GM12878 (cell line): ENCODE data around the gene TUBGCP2. TPM values are rescaled to one million over a fixed set of nuclear protein-coding genes. Genes with fewer than 3 reads are reported as not detected.

Experiments
- ATAC-seq: fragments of 200-7000 bp; cut with Tn5 transposase; 3 replicates; pipeline ENCODE4 v1.9.1; 2020; ENCODE audit warnings: mild to moderate bottlenecking, moderate library complexity
- BruUV-seq: library from RNA; stranded (reverse); fragments of 400-500 nt; replicated peaks from 2 replicates; lab custom pipeline; 2021; lab: Mats Ljungman, UMichigan
- CTCF ChIA-PET: fragments of 300-600 bp; sonication (Branson Sonifier 250); formaldehyde crosslinking; extraction: SDS; loops from one replicate; lab custom pipeline; 2021; ENCODE audit warnings: inconsistent platforms; lab: Yijun Ruan, JAX
- POLR2A ChIA-PET: fragments of 350-600 bp; formaldehyde crosslinking; extraction: SDS; loops from one replicate; lab custom pipeline; 2021; ENCODE audit warnings: inconsistent platforms; lab: Charles Lee
- RAD21 ChIA-PET: fragments of 300-600 bp; sonication (Branson Sonifier 250); formaldehyde crosslinking; loops from one replicate; lab custom pipeline; 2023; ENCODE audit warnings: antibody characterized with exemption; ENCODE audit not compliant: unreplicated experiment; lab: Charles Lee
- SMC1A ChIA-PET: fragments of 300-600 bp; sonication (Branson Sonifier 250); formaldehyde crosslinking; loops from one replicate; lab custom pipeline; 2023; ENCODE audit not compliant: unreplicated experiment, uncharacterized antibody; lab: Charles Lee
- DNase-seq: peaks from one replicate; pipeline ENCODE4 v3.0.0-alpha.2; 2011; ENCODE audit warnings: low read depth, low spot score
- FAIRE-seq: peaks from 3 replicates; lab custom pipeline; 2011; peaks lifted over from hg19 to GRCh38; lab: Jason Lieb, UNC
- H2AFZ ChIP-seq: 2 replicates; pipeline ENCODE4 v1.6.0; 2011; ENCODE audit warnings: low read depth, low read length, control low read depth; ENCODE audit not compliant: control insufficient read depth
- H3K27ac ChIP-seq: 2 replicates; pipeline ENCODE4 v1.5.1; 2011; ENCODE audit warnings: control low read depth; ENCODE audit not compliant: control insufficient read depth, insufficient read depth
- H3K27me3 ChIP-seq, 2 experiments: replicated peaks in 1 of 2; 2 replicates each; pipeline versions ENCODE4 v1.6.0 to v1.6.1; 2011; ENCODE audit warnings: low read length in 1 of 2; ENCODE audit not compliant: control insufficient read depth in 2 of 2, insufficient read depth in 2 of 2
- H3K36me3 ChIP-seq, 2 experiments: 2 replicates each; pipeline ENCODE4 v1.5.1; 2011; ENCODE audit warnings: low read length in 1 of 2; ENCODE audit not compliant: control insufficient read depth in 2 of 2, insufficient read depth in 2 of 2
- H3K4me1 ChIP-seq: 2 replicates; pipeline ENCODE4 v1.6.1; 2011; ENCODE audit warnings: mild to moderate bottlenecking, low read length, moderate library complexity, mixed read lengths; ENCODE audit not compliant: control insufficient read depth, insufficient read depth
- H3K4me2 ChIP-seq: 2 replicates; pipeline ENCODE4 v1.6.0; 2011; ENCODE audit warnings: control low read depth; ENCODE audit not compliant: control insufficient read depth, insufficient read depth
- H3K4me3 ChIP-seq: fragments of 200-600 bp; sonication (generic); 2 replicates; pipeline ENCODE4 v1.5.1; 2016
- H3K79me2 ChIP-seq: 2 replicates; pipeline ENCODE4 v1.6.0; 2011; ENCODE audit warnings: low read length; ENCODE audit not compliant: control insufficient read depth, insufficient read depth
- H3K9ac ChIP-seq: 2 replicates; pipeline ENCODE4 v1.8.0; 2011; ENCODE audit warnings: low read length, control low read depth, mixed read lengths; ENCODE audit not compliant: control insufficient read depth, insufficient read depth
- H3K9me3 ChIP-seq: replicated peaks from 3 replicates; pipeline ENCODE4 v1.5.1; 2011; ENCODE audit warnings: mild to moderate bottlenecking, low read length; ENCODE audit not compliant: control insufficient read depth, insufficient read depth
- H4K20me1 ChIP-seq: 2 replicates; pipeline ENCODE4 v1.6.0; 2011; ENCODE audit not compliant: control insufficient read depth, insufficient read depth
- BHLHE40 ChIP-seq, 2 experiments: fragments of 450-650 bp in 1 of 2; IDR thresholded peaks; 2 replicates each; pipeline ENCODE4 v1.6.1; 2011 to 2017; ENCODE audit warnings: low read depth in 2 of 2, borderline replicate concordance in 1 of 2, improper control_type of control experiment in 1 of 2, low read length in 1 of 2, mild to moderate bottlenecking in 1 of 2
- HDGF ChIP-seq: fragments of 450-650 bp; IDR thresholded peaks from 2 replicates; pipeline ENCODE4 v1.6.1; 2016; ENCODE audit warnings: antibody characterized with exemption
- NRF1 ChIP-seq: conservative IDR thresholded peaks from 2 replicates; pipeline ENCODE4 v1.6.1; 2011; ENCODE audit warnings: mild to moderate bottlenecking, low read depth, low read length, improper control_type of control experiment
- PAX8 ChIP-seq: fragments of 450-650 bp; IDR thresholded peaks from 2 replicates; pipeline ENCODE4 v1.6.1; 2017; ENCODE audit warnings: mild to moderate bottlenecking, moderate library complexity
- WGBS: methylation state at CpG from one replicate; pipeline ENCODE4 v1.1.6; 2016; ENCODE audit warnings: low lambda C conversion rate; ENCODE audit not compliant: insufficient replicate concordance, insufficient coverage; ENCODE audit errors: missing lambda C conversion rate; 5-methylcytosine and 5-hydroxymethylcytosine counted together
- in situ Hi-C: fragments of 300-500 bp; cut with MboI; formaldehyde crosslinking; loops from 9 replicates; pipeline ENCODE4 v1.14.3; 2018; ENCODE audit warnings: mixed read lengths
- intact Hi-C: fragments of 100-400 bp; cut with micrococcal nuclease; formaldehyde crosslinking; loops from one replicate; pipeline ENCODE4 v1.14.2; 2022; ENCODE audit not compliant: unreplicated experiment
- polyA plus RNA-seq, 11 experiments: library from polyadenylated mRNA; depleted of rRNA in 4 of 11; unstranded in 6 of 11; stranded (reverse) in 5 of 11; fragments of >200 nt; fragmentation: Nextera tagmentation in 4 of 11; fragmentation: Illumina TruSeq in 1 of 11; extraction: Ambion mirVana in 4 of 11; extraction: Trizol in 1 of 11; gene quantifications; 1 replicate in 1 of 11; 2 replicates in 10 of 11; pipeline versions ENCODE4 v1.2.1 to v1.2.3, GENCODE V29; 2011 to 2016; ENCODE audit warnings: inconsistent platforms in 2 of 11, missing spikeins in 2 of 11, low read depth in 1 of 11
- total RNA-seq, 4 experiments: library from RNA; depleted of rRNA in 3 of 4; stranded (reverse); fragments of >200 nt in 3 of 4; fragmentation: Illumina TruSeq in 1 of 4; extraction: Trizol in 1 of 4; gene quantifications; 2 replicates each; pipeline versions ENCODE4 v1.2.1 to v1.2.3, GENCODE V29; 2013 to 2021
- TF ChIP-seq, protein P1 (sequence below): fragments of 450-650 bp; IDR thresholded peaks from 2 replicates; pipeline ENCODE4 v1.6.1; 2017; ENCODE audit warnings: mild to moderate bottlenecking
- TF ChIP-seq, protein P2 (sequence below): IDR thresholded peaks from 2 replicates; pipeline ENCODE4 v1.6.1; 2012; ENCODE audit warnings: improper control_type of control experiment, low read depth, low read length; ENCODE audit not compliant: insufficient replicate concordance
- TF ChIP-seq, protein P3 (sequence below): IDR thresholded peaks from 2 replicates; pipeline ENCODE4 v1.6.1; 2011; ENCODE audit warnings: low read depth, low read length, improper control_type of control experiment, borderline replicate concordance

The TUBGCP2 gene
- total and polyA plus RNA-seq, 10 of the 15 experiments (the other 5 are each of a cell fraction or from before 2014, with no cell fraction given): 4.8 to 47.1 (median 34.7) TPM

DNA sequence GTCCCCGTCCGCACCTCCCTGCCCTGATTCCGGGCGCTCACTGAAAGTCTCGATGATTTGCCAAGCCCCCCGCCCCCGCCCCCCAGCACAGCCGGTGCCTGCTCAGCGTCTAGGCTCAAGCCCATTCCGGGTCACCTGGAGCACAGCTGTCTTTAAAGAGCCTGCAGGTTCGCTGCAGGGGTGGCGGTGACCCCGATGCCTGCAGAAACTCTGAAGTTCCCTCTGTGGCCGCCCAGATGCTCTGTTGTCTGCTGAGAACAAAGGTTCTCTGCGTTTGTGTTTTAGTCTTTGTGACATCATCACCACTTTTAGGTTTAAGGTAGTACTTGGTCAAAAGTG, 70.2 kb downstream of the TUBGCP2 start:
- Histone ChIP-seq H3K36me3 (no peaks in the 10 kb centered on the region), H3K79me2 (no peaks in the 10 kb centered on the region), H3K4me3 (no peak overlapping the region), H3K27me3 (peaks cover 0 to 1% of the 10 kb centered on the region in 2 experiments; a peak in 3 of 4 replicates), H3K4me2 (no peak overlapping the region)
- SMC1A ChIA-PET: no interaction called here
- ATAC-seq (no peak), FAIRE-seq (no peak)
- BruUV-seq: no TSS peak
- CTCF ChIA-PET: no interaction called here
- in situ Hi-C loops: no loop called here
- RAD21 ChIA-PET: no interaction called here
- TF ChIP-seq PAX8 (no peak), BHLHE40 (IDR thresholded peaks at IDR 0.05; ENCODE audit: borderline replicate concordance in 1 of 2, low read depth in 2 of 2, low read length in 1 of 2) (no peak)
- TF ChIP-seq, all 136 proteins: peak for 0
- Histone ChIP-seq H3K4me1 (peaks cover 15% of the 10 kb centered on the region), H3K9me3 (no peaks in the 10 kb centered on the region), H3K27ac (no peak overlapping the region), H4K20me1 (no peaks in the 10 kb centered on the region), H3K9ac (no peak overlapping the region), H2AFZ (no peak overlapping the region)
- 54% methylated on average over 13 of the region's 15 CpGs for WGBS
- intact Hi-C loops: no loop called here
- POLR2A ChIA-PET: no interaction called here
- DNase-seq: no peak

DNA sequence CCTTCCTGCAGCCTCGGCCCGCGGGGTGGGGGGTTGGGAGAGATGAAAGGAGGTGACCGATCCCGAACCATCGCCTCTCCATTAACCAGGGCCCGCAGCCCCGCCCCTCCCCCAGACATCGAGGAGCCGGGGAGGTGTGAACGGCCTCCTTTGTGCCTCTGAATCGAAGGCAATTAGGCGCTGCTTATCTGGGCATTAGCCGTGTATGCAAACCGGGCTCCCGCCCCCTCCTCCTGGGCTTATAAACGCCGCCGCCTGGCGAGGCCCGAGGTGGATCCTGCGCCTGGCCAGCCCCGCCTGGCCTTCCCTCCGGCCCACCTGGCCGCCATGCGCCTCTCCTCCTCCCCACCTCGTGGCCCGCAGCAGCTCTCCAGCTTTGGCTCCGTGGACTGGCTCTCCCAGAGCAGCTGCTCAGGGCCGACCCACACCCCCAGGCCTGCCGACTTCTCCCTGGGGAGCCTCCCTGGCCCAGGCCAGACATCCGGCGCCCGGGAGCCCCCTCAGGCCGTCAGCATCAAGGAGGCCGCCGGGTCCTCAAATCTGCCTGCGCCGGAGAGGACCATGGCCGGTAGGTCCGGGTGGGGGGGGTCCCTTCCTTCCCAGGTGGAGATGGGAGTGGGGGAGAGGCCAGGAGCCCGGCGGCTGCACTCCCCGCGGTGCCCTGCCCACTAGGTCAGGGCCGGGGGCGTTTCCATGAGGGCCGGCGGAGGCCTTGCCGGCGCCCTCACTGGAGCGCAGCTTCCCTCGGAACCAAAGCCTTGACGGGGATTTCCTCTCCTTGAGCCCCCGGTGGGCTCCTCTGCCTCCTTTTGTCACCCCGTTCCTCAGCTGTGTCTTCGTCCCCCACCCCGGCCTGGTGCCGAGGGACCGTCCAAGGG, 70.8 kb downstream of the TUBGCP2 start, which contains the start of gene VENTX:
TSS of gene VENTX (plus strand) at position 268 of the 878 bp plus-strand sequence. CDS start at position 328, 60 bp downstream.
- intact Hi-C loops: no loop called here
- POLR2A ChIA-PET: no interaction called here
- Histone ChIP-seq H4K20me1 (no peaks in the 10 kb centered on the region), H3K79me2 (no peaks in the 10 kb centered on the region), H3K27me3 (peaks cover 0 to 1% of the 10 kb centered on the region in 2 experiments; a peak in 3 of 4 replicates), H3K4me2 (no peak within 1 kb of the TSS), H3K27ac (no peak within 1 kb of the TSS), H3K4me1 (peaks cover 15% of the 10 kb centered on the region), H3K9ac (no peak within 1 kb of the TSS), H3K4me3 (no peak within 1 kb of the TSS), H3K36me3 (no peaks in the 10 kb centered on the region), H3K9me3 (no peaks in the 10 kb centered on the region), H2AFZ (no peak within 1 kb of the TSS)
- BruUV-seq: no TSS peak
- no peak for ATAC-seq
- SMC1A ChIA-PET: no interaction called here
- RAD21 ChIA-PET: no interaction called here
- 52% methylated on average over 44 of the region's 60 CpGs for WGBS
- FAIRE-seq: no peak
- in situ Hi-C loops: no loop called here
- DNase-seq: no peak
- CTCF ChIA-PET: no interaction called here
- TF ChIP-seq HDGF: no peak
- TF ChIP-seq, protein P1, sequence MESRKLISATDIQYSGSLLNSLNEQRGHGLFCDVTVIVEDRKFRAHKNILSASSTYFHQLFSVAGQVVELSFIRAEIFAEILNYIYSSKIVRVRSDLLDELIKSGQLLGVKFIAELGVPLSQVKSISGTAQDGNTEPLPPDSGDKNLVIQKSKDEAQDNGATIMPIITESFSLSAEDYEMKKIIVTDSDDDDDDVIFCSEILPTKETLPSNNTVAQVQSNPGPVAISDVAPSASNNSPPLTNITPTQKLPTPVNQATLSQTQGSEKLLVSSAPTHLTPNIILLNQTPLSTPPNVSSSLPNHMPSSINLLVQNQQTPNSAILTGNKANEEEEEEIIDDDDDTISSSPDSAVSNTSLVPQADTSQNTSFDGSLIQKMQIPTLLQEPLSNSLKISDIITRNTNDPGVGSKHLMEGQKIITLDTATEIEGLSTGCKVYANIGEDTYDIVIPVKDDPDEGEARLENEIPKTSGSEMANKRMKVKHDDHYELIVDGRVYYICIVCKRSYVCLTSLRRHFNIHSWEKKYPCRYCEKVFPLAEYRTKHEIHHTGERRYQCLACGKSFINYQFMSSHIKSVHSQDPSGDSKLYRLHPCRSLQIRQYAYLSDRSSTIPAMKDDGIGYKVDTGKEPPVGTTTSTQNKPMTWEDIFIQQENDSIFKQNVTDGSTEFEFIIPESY: no peak
- TF ChIP-seq BHLHE40 (IDR thresholded peaks at IDR 0.05; ENCODE audit: borderline replicate concordance in 1 of 2, low read depth in 2 of 2, low read length in 1 of 2): no peak
- TF ChIP-seq, protein P2, sequence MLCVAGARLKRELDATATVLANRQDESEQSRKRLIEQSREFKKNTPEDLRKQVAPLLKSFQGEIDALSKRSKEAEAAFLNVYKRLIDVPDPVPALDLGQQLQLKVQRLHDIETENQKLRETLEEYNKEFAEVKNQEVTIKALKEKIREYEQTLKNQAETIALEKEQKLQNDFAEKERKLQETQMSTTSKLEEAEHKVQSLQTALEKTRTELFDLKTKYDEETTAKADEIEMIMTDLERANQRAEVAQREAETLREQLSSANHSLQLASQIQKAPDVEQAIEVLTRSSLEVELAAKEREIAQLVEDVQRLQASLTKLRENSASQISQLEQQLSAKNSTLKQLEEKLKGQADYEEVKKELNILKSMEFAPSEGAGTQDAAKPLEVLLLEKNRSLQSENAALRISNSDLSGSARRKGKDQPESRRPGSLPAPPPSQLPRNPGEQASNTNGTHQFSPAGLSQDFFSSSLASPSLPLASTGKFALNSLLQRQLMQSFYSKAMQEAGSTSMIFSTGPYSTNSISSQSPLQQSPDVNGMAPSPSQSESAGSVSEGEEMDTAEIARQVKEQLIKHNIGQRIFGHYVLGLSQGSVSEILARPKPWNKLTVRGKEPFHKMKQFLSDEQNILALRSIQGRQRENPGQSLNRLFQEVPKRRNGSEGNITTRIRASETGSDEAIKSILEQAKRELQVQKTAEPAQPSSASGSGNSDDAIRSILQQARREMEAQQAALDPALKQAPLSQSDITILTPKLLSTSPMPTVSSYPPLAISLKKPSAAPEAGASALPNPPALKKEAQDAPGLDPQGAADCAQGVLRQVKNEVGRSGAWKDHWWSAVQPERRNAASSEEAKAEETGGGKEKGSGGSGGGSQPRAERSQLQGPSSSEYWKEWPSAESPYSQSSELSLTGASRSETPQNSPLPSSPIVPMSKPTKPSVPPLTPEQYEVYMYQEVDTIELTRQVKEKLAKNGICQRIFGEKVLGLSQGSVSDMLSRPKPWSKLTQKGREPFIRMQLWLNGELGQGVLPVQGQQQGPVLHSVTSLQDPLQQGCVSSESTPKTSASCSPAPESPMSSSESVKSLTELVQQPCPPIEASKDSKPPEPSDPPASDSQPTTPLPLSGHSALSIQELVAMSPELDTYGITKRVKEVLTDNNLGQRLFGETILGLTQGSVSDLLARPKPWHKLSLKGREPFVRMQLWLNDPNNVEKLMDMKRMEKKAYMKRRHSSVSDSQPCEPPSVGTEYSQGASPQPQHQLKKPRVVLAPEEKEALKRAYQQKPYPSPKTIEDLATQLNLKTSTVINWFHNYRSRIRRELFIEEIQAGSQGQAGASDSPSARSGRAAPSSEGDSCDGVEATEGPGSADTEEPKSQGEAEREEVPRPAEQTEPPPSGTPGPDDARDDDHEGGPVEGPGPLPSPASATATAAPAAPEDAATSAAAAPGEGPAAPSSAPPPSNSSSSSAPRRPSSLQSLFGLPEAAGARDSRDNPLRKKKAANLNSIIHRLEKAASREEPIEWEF: no peak
- TF ChIP-seq NRF1: no peak
- TF ChIP-seq, protein P3, sequence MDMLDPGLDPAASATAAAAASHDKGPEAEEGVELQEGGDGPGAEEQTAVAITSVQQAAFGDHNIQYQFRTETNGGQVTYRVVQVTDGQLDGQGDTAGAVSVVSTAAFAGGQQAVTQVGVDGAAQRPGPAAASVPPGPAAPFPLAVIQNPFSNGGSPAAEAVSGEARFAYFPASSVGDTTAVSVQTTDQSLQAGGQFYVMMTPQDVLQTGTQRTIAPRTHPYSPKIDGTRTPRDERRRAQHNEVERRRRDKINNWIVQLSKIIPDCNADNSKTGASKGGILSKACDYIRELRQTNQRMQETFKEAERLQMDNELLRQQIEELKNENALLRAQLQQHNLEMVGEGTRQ: no peak
